Measurements from ENCODE around the gene TOM1L2. TPM values are rescaled to one million over a fixed set of nuclear protein-coding genes. Genes with fewer than 3 reads are reported as not detected.
A peak's percentile ranks its signal among the peaks of the same experiment; 100 is the strongest.

Gene TOM1L2
- total RNA-seq, 2 donors from 2014 or later, result 55.2 to 60.8 TPM

DNA sequence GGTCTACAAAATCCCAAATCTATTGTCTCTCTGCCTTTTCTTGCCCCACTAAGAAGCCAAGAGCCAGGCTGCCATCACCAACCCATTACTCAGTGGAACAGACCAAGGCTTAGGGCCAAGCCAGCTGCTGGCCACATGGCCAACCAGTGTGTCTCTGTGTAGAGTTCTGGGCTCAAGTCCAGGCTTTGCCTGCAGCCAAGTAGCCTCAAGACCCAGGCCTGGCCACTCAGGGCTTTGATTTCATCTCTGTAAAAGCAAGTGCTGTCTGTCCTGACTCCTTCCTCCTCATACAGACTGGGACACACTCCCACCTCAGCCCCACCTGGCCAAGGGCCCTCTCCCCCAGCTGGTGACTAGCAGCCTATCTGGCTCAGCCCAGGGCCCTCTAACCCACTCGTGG is 150.0 kb downstream of the TOM1L2 start:
- peak; percentile 91 for DNase-seq (ENCODE audit: low spot score)
- intact Hi-C loops (cut with DNase I), result no loop called here

DNA sequence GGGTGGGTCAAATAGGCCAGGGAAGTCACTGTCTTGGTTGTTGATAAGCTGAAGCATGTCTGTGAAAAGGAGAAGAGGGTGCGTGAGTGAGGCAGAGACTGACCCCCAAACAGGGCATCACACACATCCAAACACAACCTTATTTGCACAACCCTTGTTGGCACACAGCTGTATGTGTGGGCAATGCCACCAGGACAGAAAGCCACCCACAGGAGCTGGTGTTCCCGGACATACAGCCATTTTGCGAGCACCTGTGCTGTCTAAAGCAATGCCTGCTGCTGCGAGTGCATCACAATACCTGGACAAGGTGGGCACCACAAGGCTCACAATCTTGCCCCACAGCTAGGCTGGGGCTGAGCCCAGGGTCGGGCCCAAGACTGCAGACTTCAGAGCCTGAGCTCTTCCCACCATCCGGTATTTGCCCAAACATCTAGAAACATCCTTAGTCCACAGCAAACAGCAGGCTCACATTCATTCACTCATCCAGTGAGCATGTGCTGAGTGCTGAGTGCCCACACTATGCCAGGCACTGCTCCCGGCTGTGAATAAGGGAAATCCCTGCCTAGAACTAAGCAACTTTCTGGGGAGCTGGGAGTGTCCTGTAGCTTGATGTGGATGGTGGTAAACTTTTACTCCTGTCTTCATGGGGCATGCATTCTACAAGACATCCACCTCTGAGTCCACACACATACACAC is 151.6 kb downstream of the TOM1L2 start:
- intact Hi-C loops (cut with DNase I), result no loop called here
- no peak for DNase-seq (ENCODE audit: low spot score)

DNA sequence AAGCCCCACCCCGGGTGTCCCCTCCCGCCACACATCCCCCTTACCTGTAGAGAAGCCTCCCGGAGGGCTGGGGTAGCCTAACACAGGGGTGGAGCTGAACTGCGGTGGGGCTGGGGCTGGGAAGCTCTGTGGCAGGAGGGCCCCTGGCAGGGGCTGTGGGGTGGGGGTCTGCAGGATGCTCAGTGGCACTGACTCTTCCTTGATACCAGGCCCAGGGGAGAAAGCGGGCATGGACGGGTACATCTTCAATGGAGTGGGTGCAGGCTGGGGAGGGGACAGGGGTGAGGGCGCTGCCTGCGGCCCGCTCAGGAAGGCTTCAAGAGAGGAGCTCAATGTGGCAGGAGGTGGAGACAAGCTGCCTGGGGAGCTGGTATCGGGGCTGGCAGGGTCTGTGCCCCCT is 152.2 kb downstream of the TOM1L2 start:
- DNase-seq (ENCODE audit: low spot score), result no peak
- intact Hi-C loops (cut with DNase I), result no loop called here

DNA sequence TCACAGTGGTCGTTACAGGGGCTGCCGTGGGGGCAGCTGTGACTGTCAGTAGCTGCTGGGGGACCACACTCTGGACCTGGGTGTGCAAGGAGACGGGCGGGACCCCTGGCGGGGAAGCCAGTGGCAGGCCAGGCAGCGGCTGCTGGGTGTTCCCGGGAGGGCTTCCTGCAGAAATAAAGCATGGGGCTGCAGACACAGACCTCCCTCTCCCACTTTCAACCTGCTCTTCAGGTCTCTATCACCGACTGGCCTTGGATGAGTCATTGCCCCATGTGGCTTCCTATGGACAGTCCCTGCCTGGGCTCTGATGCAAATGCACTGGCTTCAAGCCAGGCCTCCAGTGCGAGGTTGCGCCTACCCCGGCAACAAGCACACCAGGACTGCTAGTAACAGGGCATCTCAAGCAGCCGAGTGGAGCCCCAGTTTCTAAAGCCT is 152.6 kb downstream of the TOM1L2 start:
- DNase-seq (ENCODE audit: low spot score), result peak; percentile 93
- intact Hi-C loops (cut with DNase I), result loop anchor here (2.0 to 10.0 kb wide), 2 partner anchors 41 to 95 kb away; no protein-coding TSS in a partner anchor

DNA sequence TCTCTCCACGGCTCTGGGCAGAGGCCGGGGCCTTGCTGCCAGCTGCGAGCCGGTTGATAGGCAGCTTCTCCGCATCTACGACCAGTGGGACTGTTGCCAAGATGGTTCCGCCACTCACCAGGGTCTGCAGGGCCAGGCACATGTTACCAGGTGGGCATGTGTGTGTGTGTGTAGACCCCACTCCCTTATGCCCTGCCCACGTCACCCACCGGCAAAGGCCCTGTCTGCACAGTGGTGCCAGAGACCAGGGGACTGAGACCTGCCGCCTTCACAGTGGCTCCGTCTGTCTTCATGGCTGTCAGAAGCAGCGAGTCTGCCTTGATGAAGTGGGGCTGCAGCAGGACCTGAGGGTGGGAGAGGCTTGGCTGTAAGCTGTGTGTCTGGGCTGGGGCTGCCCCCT is 153.1 kb downstream of the TOM1L2 start:
- no peak for DNase-seq (ENCODE audit: low spot score)
- intact Hi-C loops (cut with DNase I), result loop anchor here (2.0 to 10.0 kb wide), 2 partner anchors 42 to 96 kb away; no protein-coding TSS in a partner anchor

DNA sequence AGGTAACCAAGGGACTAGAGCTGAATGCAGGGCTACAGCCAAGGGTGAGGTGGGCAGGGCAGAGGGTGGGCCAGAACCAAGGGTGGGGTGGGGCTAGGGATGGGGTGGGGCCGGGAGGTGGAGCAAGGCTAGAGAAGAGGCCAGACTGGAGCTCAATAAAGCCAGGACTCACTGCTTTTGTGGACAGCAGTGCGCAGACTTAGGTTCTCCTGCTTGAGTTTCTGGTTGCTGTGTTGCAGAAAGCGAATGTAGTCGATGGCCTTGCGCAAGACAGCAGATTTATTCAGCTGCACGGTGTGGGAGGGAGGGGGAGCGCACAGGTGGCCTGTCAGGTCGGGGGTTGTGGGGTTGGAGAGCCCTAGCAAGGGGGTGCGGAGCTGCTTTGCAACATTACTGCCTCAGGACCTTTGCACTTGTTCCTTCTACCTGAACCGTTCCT is 154.1 kb downstream of the TOM1L2 start:
- DNase-seq (ENCODE audit: low spot score), result no peak
- intact Hi-C loops (cut with DNase I), result loop anchor here (2.0 to 10.0 kb wide), 2 partner anchors 43 to 97 kb away; no protein-coding TSS in a partner anchor

DNA sequence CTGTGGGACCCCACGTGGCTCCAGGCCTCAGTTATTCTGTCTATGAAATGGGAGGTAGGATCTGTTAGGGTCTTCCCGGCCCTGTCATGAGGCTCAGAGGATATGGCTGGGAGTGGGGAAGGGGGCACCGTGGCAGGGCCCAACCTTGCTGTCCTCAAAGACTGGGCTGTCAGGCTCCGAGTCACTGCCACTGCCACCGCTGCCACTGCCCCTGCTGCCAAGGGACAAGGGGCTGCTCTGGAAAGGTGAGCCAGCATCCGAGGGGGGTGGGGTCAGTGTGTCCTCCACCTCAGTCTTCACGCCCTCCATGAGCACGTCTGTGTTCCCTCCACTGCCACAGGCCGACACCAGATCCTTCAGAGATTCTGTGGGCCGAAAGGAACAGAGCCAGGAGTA is 154.7 kb downstream of the TOM1L2 start:
- intact Hi-C loops (cut with DNase I), result loop anchor here (10.0 kb wide), 1 partner anchor 97 kb away; no protein-coding TSS in a partner anchor
- no peak for DNase-seq (ENCODE audit: low spot score)

DNA sequence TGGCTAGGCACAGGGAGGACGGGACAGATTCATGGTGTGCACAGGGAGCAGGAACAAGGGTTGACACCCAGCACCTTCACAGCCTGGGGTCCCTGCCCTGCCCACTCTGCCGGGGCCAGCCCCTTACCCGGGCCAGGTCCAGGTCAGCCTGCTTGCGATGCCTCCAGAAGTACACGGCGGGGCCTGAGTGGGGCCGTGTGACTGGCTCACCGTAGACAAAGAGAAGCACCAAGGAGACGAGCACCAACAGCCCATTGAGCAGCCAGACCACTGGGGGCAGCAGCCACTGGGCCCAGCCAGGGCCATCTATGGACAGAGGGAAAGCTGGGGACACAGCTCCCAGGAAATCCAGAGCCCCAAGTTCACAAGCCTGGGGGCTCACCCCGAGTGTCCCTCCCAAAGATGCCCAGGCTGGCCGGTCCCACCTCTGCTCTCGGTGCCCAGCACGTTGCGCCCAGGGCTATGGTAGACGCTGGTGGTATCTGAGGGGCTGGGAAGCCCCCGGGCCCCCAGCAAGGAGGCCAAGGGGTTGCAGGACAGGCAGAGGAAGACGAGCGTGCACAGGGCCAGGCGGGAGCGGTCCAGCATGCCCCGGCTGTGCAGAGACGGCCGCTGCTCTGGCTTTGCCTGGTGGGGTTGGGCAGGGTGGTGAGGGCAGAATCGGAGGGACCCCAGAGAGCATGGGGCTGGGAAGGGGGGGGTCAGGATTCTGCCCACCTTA is 155.2 kb downstream of the TOM1L2 start:
- no peak for DNase-seq (ENCODE audit: low spot score)
- intact Hi-C loops (cut with DNase I), result loop anchor here (10.0 kb wide), 1 partner anchor 98 kb away; no protein-coding TSS in a partner anchor

DNA sequence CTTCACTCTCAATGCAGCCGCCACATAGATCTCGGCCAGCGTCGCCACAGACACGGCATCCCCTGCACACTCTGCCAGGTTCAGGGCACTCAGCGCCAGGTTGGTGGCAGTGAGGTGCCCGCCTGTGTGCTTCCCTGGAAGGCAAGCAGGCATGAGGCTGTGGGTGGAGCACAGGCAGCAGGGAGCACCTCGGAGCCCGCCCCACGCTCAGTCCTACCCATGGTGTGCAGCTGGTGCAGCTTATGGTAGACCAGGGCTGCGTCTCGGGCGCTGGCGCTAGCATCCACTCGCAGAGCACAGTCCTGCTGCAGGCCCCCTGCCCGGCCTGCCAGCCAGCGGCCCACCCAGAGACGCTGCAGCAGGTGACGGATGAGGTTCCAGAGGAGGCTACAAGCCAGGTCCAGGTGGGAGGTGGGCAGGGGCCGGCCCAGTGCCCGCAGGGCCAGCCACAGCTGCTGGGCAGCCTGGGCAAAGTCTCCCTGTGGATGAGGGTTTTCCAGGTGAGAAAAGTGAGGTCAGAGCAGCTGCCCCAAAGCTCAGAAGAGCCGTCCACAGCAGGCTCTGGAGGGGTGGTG is 155.9 kb downstream of the TOM1L2 start:
- no peak for DNase-seq (ENCODE audit: low spot score)
- intact Hi-C loops (cut with DNase I), result loop anchor here (10.0 kb wide), 1 partner anchor 98 kb away; no protein-coding TSS in a partner anchor

DNA sequence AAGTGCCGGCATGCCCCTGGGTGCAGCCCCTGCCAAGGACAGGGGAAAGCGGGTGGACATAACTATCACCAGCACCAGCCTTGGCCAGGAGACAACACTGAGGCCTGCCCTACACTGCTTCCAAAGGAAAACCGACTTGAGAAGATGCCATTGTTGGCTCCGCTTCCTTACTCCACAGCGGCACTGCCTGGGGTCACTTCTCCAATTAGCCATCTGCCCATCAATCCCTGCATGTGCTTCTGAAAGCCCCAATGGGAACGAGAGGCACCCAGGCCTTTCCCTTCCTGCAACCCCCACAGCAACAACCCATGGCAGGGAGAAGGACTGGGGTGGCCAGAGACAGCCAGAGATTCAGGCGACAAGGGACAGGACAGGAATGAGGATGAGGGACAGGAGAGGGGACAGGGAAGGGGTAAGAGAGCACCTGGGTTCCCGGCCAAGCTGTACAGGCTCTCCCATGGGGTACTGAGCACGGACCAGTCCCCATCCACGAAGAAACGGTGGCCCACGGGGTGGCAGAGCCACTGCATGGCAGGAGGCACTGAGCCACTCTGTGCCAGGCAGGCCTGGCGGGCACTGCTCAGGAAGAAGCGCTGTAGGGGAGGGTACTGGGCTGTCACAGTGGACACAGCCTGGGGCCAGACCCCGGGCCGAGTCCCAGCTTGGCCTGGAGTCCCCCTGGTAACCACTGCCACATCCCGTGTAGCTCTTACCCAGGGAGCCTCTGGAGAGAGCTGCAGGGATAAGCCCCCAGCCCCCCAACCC is 156.6 kb downstream of the TOM1L2 start:
- intact Hi-C loops (cut with DNase I), result loop anchor here (10.0 kb wide), 1 partner anchor 99 kb away; no protein-coding TSS in a partner anchor
- DNase-seq (ENCODE audit: low spot score), result no peak

DNA sequence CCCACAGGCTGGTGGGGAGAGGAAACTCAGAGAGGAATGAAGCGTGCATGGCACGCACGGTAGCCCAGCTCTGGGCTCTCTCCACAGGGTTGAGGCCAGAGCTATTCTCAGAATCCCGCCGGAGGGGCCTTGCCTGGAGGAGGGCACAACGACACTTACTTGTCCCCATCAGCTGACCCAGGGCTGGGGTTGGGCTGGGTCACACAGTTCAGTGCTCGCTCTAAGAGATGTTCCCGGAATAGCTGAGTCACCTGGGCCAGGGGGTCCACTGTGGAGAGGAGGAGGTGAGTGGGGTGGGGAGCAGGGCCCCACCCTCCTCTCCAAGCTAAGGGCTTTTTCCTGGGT is 157.2 kb downstream of the TOM1L2 start:
- no peak for DNase-seq (ENCODE audit: low spot score)
- intact Hi-C loops (cut with DNase I), result loop anchor here (10.0 kb wide), 1 partner anchor 100 kb away; no protein-coding TSS in a partner anchor

DNA sequence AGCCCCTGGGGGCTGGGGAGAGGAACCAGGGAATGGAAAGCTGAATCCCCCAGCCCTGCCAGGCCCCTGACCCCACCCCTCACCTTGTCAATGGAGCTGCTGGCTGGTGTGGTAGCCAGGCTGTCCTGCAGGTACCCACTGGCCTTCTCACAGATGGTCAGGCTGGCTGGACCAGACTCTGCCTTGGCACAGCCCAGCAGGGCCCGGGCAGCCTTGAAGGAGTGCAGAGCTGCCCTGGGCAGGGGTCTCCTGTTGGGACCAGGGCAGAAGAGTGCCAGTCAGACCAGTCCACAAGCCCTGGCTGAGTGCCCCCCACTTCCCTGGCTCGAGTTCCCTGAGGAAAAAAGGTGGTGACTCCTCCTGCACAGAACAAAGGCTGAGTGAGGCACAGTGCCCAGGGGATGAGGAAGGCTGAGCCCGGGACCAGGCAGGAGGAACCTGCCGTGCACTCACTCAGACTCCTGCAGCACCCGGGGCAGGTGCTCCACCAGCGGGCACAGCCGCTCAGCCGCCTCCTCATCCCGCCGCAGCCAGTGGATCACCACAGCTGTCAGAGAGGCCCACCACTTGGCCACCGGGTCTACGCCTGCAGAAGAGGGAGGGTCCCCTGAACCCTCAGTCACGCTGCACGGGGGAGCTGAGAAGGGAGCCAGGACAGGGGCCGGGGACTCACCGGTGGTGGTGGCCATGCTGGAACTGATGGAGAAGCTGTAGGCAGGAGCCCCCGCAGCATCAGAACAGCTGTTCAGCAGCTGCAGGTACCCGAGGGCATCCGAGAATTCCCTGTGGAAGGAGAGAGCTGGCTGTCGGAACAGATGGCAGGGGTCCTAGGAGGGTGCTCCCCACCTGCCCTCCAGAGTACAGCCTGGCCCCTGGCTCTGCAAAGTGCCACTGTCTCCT is 157.8 kb downstream of the TOM1L2 start:
- intact Hi-C loops (cut with DNase I), result loop anchor here (5.0 to 10.0 kb wide), 2 partner anchors 33 to 100 kb away; no protein-coding TSS in a partner anchor
- no peak for DNase-seq (ENCODE audit: low spot score)

DNA sequence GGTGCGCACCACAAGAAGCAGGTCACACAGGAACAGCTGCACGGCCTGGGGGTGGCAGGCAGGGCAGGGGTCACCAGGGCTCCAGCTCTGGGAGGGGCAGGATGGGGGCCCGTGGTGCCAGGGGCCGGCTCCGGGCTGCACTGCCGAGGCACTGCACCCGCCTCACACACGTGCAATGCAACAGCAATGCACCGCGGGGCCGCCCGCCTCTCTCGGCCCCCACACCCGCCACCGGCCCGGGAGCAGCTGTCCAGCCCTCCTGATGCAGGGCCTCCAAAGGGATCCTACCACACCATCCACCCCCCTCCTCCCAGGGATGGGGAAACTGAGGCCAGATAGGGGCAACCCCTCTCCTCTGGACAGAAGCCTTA is 158.5 kb downstream of the TOM1L2 start:
- intact Hi-C loops (cut with DNase I), result loop anchor here (2.0 to 10.0 kb wide), 3 partner anchors 34 to 101 kb away; no protein-coding TSS in a partner anchor
- DNase-seq (ENCODE audit: low spot score), result no peak

DNA sequence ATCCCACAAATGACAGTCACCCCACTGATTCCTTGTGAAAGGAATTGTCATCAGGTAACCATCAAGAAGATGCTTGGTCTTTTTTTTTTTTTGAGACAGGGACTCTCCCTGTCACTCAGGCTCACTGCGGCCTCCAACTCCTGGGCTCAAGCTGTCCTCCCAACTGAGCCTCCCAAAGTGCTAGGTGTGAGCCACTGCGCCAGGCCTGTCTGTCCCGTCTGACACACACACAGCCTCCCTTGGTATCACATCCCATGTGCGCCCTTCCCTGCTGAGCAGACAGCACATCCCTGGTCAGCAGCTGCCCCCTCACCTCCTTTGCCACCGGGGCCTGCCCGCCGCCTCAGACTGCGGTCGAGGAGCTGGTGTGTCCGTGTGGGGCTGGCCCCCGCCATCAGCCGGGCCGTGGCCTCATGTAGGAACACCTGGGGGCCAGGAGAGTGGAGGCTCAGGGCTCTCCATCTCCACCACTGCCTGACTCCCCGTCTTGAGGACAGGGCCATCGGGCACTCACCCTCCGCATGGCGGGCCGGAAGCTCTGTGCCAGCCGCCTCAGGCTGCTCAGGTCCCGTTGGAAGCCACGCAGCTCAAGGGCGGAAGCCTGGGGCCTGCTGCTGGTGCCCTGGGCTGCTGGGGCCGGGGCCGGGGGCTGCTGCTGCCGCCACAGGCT is 159.0 kb downstream of the TOM1L2 start:
- no peak for DNase-seq (ENCODE audit: low spot score)
- intact Hi-C loops (cut with DNase I), result loop anchor here (2.0 to 10.0 kb wide), 3 partner anchors 34 to 102 kb away; no protein-coding TSS in a partner anchor

DNA sequence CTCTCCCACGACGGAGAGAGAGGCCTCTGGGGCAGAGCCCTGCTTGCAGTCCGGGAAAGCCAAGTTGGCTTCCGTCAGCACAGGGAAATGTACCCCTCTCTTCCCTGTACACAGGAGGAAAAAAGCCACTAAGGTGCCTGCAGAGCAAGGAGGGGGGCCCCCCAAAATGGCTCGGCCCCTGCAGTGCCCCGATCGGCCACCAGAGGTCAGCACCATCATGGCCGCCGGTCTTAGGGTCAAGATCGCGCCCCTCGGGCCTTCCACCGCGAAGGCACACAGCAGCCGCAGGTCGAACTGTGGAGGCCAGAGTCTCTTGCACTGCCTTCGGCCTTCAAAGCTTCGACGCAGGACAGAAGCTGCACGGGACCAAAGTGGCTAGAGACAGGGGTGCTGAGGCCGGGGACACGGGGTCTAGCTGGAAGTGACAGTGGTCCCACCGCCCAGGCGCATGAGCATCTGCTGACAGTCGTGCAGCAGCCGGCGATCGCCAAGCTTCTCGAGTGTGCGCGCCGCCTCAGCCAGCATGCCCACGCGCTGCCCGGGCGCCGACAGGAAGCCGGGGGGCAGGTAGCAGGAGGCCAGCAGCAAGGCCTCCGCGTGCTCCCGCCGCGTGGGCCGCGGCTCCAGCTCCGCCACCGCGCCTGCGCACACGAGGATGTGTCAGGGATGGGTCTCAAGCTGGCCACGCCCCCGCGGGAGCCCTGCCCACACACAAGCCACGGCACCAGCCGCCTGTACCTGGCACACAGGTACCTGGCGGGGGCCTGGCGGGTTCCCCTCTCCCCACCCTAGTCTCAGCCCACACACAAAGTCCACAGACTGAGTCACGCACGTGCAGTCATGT is 159.8 kb downstream of the TOM1L2 start:
- peak; percentile 89 for DNase-seq (ENCODE audit: low spot score)
- intact Hi-C loops (cut with DNase I), result loop anchor here (2.0 to 10.0 kb wide), 3 partner anchors 35 to 102 kb away; no protein-coding TSS in a partner anchor

DNA sequence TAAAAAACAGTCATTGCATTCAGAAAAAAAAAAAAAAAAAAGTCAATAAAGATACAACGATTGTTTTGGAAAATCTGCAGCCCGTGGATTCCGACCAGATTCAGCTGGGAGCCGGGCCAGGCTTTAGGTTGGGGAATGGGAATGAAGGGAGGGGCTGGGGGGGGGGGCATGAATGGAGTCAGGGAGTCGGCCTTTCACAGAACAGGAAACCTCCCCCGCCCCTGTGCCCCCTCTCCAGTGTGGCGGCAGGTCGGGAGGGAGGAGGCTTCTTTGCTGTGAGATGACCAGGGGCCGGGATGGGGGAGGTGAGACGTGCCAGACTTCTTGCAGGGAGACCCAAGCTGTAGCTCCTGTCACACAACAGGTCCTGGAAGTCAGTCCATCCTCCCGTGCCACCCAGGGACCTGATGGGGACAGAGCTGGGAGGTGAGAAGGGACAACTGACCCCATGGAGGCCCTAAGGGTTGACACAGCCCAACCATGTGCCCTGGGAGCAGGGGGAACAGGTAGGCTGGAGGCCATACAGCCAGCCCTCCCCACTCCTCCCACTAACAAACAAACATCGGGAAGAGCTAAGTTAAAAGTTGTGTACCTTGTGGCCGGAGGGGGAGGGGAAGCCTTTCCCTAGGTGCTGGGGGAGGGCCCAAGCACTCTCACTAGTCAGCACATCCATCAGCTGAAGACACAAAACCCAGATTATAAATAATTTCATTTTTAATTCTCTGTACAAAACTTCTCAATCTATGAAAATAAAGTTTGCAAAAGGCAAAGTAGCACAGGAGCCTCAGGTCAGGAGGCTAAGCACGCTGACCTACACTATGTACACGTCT is 160.6 kb downstream of the TOM1L2 start:
- DNase-seq (ENCODE audit: low spot score), result no peak
- intact Hi-C loops (cut with DNase I), result loop anchor here (2.0 to 10.0 kb wide), 3 partner anchors 36 to 103 kb away; no protein-coding TSS in a partner anchor

Data from posterior vena cava (tissue), 2 donors.